Iris pigment epithelial cell (primary cell): Measurements from ENCODE around the gene RABGAP1L.
"Not testable (repeated sequence)": the region's sequence is repeated elsewhere in the genome, so short reads cannot be mapped to it uniquely, and the experiment has no call there.

Experiments used
- DNase-seq: peaks from one replicate; pipeline ENCODE4 v3.0.0-alpha.2; 2011; ENCODE audit warnings: low read depth

RABGAP1L gene

DNA sequence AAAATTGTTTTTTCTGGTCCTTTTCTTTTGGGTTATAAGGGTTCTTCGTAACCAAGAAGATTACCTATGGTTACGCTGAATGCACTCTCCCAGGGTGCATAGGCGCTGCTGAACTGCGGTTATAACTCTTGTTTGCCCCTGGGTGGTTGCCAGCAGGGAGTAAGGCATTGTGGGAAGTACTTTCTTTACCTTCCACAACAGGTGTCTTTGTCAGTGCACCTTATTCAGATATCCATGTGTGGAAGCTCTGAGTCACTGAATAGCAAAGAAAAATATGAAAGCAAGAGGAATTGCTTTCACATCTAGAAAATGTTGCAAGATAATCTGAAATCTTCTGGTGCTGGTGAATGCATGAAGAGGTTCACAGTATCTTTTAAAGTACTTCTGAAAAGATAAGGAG lies 716.0 kb downstream of the RABGAP1L start:
- no peak for DNase-seq

DNA sequence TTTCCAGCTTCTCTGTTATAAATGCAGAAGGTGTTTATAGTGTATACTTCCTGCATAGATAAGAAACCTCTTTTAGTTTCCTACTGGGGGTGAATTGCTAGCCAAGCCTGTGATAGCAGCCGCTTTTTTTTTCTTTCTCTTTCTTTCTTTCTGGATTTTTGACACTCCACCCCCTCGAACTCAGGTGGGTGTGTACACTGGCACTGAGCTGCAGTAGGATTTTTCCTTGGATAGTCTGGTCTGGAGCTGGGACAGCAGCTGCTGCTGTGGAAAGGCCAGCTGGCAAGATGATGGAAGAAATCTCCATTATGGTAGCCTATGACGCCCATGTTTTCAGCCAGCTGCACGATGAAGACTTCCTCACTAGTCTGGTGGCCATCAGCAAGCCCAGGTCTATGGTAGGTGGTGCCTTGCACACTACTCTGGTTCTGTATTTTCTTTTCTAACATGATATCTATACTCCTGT lies 717.9 kb downstream of the RABGAP1L start:
- DNase-seq = no peak

GRCh38 chr1:174880171-174880570 lies 720.9 kb downstream of the RABGAP1L start:
- DNase-seq = peak; percentile 11

DNA sequence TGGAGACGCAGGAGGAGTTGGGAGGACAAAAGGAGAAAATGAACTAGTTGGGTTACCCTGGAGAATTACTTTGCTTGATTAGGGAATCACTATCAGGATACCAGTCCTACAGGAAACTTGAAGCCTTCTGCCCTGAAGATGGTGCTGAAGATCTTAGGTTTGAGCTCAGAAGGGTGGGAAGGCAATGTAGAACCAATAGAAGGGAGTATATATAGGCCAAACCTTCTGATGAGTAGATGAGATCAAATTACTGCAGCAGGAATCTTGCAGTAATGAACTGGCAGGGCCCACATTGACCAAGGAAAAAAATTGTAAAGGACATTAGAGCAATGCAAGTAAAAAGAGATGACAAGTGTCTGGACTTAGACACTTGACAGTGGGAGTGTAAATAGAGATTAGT lies 724.1 kb downstream of the RABGAP1L start:
- peak; percentile 78 for DNase-seq

DNA sequence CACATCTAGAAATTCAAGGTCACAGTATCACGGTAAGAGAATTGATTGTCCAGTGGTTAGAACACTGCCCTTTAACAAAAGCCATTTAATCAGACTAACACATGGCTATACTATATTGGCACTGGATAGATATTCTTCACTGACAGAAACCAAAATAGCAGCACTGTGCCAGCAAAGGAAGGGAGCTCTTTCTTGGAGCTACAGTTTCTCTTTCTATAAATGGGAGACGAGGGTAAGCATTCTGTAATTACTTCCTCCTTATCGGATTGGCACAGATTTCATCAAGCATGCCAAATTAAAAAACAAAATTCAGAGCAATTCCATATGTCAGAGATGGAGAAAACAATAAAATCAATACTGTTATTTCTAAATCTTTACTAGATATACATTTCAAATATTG lies 724.7 kb downstream of the RABGAP1L start:
- no peak for DNase-seq

- DNase-seq = no peak
Measured at GRCh38 chr1:174884566-174884965, 725.2 kb downstream of the RABGAP1L start.

DNA sequence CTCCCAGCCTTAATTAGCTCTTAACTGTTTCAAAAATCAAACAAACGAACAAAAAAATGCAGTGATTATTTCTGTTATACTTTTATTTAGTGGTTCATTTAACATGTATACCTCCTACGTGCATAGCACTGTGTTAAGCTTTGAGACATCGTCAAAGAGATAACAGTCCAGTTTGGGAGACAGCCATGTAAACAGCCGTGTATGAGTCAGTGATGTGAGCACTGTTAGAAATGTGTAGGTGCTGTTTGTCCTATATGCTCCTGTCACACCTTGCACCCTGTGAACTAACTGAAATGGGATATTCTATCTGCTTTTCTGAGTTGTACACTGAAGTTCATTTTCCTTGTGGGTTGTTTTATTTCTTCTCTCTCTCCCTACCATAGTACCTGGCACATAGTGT lies 730.7 kb downstream of the RABGAP1L start:
- DNase-seq = no peak

- DNase-seq = no peak
Measured at GRCh38 chr1:174892016-174892415, 732.7 kb downstream of the RABGAP1L start.

DNA sequence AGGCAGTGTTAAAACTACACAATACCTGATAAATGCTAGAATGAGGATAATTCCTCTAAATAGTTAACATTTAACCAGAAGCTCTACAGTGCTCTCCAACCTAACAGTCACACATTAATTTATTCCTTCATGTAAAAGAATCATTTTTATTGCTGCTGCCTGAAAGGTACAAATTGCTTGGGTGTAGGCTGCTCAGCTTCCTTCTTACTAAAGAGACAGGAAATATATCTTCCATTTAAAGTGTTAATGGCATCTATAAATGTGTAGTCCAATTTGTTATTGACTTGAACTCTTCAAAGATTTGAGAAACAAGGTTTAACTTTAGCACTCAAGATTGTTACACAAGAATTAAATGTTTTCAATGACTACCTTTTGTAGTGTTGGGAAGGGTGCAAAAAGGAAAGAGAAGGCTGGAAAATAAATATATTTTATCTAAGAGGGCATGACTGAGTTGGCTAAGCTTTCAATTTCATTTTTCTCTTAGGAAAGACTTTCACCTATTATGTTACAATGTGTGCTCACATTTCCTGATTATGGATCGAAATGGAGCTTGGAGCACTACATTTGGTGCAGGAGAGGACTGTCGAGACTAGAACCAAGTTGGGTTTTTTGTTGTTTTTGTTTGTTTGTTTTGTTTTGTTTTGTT lies 734.9 kb downstream of the RABGAP1L start:
- DNase-seq = no peak

DNA sequence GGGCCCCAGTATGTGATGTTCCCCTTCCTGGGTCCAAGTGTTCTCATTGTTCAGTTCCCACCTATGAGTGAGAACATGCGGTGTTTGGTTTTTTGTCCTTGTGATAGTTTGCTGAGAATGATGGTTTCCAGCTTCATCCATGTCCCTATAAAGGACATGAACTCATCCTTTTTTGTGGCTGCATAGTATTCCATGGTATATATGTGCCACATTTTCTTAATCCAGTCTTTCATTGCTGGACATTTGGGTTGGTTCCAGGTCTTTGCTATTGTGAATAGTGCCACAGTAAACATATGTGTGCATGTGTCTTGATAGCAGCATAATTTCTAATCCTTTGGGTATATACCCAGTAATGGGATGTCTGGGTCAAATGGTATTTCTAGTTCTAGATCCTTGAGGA lies 736.3 kb downstream of the RABGAP1L start:
- DNase-seq = not testable (repeated sequence)

DNA sequence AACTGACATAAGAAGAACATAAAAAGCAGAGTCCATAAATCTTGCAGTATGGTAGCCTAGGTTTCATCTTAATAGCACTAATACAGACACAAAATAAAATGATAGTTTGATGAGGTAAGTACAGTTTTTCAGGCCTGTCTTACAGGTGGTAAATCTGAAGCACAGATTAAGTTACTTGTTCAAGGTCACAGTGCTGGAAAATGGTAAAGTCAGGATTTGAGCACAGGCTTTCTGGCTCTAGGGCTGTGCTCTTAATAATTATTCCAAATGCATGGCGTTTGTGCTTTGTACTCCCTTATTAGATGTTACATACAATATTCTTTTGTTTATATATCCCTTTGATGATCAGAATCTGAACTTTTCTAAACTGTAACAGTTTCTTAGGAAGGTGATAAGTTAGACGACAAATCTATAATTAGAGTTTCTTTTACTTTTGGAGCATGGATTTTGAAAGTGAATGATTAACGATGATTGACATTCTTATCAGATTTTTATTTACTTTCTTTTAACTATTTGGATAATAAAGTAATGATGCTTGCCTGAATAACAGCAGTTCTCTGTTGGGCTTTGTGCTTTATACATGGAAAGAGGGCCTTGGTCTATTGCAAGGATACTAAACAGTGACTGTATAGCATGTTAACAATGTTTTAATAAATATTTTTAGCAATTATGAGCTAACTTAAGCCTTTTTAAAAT lies 738.9 kb downstream of the RABGAP1L start:
- DNase-seq = no peak

GRCh38 chr1:174900317-174900716 lies 741.0 kb downstream of the RABGAP1L start:
- DNase-seq = no peak

- no peak for DNase-seq
Measured at GRCh38 chr1:174902531-174903099, 743.3 kb downstream of the RABGAP1L start.

DNA sequence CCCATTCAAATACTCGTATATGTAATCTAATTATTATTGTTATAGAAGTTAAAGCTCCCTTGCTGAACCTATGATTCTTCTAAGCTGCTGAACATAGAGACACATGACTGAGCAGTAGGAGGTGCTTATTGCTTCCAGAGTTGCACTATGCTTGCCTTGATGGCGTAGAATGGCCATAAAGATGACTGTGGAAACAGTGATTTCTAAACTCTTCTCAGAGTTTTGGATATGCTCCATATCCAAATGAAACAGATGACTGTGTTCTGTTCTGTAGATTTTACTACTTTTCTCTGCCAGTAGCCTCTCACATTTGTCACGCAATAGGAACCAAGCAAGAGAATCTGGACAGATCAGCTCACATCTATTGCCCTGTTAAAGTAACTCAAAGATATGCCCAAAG lies 752.3 kb downstream of the RABGAP1L start:
- no peak for DNase-seq

DNA sequence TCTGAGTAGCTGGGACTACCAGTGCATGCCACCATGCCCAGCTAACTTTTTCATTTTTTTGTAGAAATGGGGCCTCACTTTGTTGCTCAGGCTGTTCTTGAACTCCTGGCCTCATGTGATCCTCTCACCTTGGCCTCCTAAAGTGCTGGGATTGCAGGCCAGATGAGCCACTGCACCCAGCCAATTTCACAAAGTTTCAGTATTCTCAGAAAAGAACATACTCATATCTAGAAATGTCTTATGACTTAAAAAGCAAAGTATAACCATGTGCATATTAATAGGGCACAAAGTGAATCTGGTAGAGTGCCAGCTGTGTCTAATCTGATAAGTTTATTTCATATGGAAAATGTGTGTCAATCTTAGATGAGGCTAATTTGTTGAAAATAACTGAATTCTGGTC lies 752.9 kb downstream of the RABGAP1L start:
- no peak for DNase-seq

DNA sequence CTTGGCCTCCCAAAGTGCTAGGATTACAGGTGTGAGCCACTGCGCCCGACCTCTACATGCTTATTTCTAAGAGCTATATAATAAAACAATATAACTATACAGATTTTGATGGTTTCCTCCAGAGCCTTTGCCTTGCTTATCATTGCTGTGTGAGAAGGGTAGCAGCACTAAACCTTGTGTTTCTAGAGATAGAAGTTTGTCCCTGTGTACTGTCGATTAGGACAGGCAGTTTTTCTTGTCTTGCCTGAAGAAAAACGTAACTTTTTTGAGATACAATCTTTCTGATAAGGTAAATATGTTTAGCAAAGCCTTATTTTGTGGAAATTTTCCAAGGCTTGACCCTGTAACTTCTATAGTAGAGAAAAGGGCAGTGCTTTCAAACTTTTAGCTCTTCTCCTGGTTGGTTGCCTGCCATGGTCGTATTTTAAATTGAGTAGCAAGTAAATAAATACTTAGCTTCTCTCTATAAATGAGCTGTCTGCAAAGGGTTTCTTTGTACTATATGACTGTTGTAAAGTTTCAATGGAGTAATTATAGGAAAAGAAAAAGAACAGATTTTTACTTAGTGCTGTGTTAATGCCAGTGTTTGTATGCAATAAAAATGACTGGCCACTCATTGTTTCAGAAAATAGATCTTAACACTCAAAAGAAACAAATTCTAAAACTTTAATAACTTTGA lies 754.0 kb downstream of the RABGAP1L start:
- DNase-seq = no peak

GRCh38 chr1:174914991-174915390 lies 755.7 kb downstream of the RABGAP1L start:
- no peak for DNase-seq

DNA sequence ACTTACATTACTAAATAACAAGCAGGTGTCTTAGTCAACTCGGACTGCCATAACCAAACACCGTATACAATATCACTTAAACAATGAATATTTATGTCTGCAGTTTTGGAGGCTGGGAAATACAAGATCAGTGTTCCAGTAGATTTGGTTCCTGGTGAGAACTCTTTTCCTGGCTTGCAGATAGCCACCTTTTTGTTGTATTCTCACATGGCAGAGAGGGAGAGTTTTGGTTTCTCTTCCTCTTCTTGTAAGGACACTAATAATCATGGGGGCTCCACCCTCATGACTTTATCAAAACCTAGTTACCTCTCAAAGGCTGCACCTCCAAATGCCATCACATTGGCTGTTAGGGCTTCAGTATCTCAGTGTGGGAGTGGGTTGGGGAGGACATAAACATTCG lies 757.5 kb downstream of the RABGAP1L start:
- DNase-seq = no peak

- DNase-seq = no peak
Measured at GRCh38 chr1:174920093-174920492, 760.8 kb downstream of the RABGAP1L start.

DNA sequence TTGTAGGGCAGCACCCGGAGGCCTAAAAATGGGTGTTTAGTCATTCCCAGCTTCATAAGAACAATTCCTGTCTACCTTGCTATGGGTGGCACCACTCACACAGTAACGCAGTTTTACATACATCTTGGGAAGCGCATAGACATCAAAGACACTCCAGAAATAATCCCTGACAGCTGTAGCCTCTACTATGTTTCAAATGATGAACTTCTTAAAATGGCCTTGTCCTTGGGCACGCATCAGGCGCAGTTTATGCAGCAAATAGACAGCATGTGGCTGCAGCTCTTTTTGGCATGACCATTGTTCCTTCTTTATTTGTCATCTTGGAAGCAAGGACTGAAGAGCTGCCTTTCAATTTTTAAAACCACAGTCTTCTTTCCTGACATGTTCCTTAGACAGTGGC lies 762.8 kb downstream of the RABGAP1L start:
- DNase-seq = no peak

DNA sequence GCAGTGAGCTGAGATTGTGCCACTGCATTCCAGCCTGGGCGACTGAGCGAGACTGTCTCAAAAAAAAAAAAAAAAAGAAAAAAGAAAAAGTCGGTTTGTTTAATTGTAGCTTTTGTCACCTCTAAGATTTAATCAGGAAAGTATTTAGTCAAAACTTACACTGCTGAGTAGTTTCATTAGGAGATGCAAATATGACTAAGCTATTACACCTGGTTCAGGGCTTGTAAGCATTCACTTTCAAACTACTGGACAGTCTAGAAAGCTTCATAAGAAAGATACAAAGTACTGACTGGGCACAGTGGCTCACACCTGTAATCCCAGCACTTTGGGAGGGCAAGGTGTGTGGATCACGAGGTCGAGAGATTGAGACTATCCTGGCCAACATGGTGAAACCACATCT lies 764.5 kb downstream of the RABGAP1L start:
- DNase-seq = no peak

- DNase-seq = no peak
Measured at GRCh38 chr1:174928541-174928940, 769.2 kb downstream of the RABGAP1L start.

DNA sequence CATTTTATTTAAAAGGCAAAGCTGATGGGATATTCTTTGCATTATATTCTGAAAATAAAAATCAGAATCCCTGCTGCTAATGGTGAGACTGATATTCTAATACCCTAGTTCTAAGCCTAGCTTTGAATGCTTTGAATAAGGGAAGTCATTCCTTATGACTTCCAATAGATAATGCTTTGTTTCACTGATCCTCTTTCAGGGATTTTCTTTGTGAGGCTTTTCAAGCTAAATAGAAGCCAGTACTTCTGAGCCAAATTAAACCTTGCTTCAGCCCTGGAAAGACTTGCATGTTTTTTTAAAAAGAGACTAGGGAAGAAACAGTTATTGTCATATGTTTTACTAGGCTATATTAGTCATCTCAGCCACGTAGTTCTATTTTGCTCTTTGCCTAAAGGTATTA lies 771.9 kb downstream of the RABGAP1L start:
- peak; percentile 10 for DNase-seq
